ENCODE results near the gene GPR15.
A peak's percentile ranks its signal among the peaks of the same experiment; 100 is the strongest.

Gene GPR15

DNA sequence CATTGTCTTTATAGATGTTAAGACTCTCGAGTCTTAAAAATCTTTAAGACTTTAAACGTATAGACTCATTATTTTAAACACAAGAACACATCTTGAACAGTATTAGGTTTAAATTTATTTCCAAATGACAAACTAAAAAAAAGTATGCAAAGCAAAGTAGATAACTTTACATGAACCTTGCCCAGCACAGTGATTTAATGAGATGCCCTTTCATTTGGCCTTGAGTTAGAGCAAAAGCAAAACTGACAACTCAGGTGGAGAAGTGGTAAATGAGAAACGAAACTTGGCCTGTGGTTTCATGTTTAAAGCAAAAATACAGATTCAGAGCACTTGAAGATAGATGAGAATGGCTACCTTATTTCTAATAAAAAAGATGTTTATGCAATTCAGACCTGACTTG, 8.6 kb downstream of the GPR15 start:
- no peak overlapping the region for H3K9ac ChIP-seq (ENCODE audit: low read length)
- H3K23ac ChIP-seq (ENCODE audit: low read length), result no peak overlapping the region
- no peak overlapping the region for H2BK5ac ChIP-seq (ENCODE audit: low read length)
- WGBS (ENCODE audit: extremely low coverage, insufficient coverage, low lambda C conversion rate), result no CpG with 5 or more reads among the region's 3 CpGs
- no peak overlapping the region for H2BK120ac ChIP-seq (ENCODE audit: low read depth, low read length)
- no peaks in the 10 kb centered on the region for H3K79me1 ChIP-seq (ENCODE audit: low read length)
- no peak overlapping the region for H3K18ac ChIP-seq (ENCODE audit: low read length)
- H2BK15ac ChIP-seq (replicated peaks; ENCODE audit: low read depth), result no peak overlapping the region
- no peaks in the 10 kb centered on the region for H3K79me2 ChIP-seq (ENCODE audit: control insufficient read depth, insufficient read depth, low read length)
- no peaks in the 10 kb centered on the region for H3K36me3 ChIP-seq (ENCODE audit: control insufficient read depth, insufficient read depth, low read length)
- H4K5ac ChIP-seq (ENCODE audit: low read length), result no peak overlapping the region
- H3K4ac ChIP-seq (ENCODE audit: low read depth, low read length), result no peak overlapping the region
- H3K4me3 ChIP-seq (ENCODE audit: low read length), result no peak overlapping the region
- no peak overlapping the region for H3K4me2 ChIP-seq (ENCODE audit: low read length)
- H3K56ac ChIP-seq (ENCODE audit: low read length), result no peak overlapping the region
- H4K8ac ChIP-seq (ENCODE audit: low read depth, low read length), result no peak overlapping the region
- no peaks in the 10 kb centered on the region for H3K4me1 ChIP-seq (ENCODE audit: control insufficient read depth, low read depth, low read length)
- no peak overlapping the region for H3K27ac ChIP-seq (ENCODE audit: low read depth, low read length)
- no peaks in the 10 kb centered on the region for H3K27me3 ChIP-seq (ENCODE audit: insufficient read depth, low read length, poor library complexity)
- H2AK5ac ChIP-seq (ENCODE audit: low read length), result no peak overlapping the region
- DNase-seq, result no peak

DNA sequence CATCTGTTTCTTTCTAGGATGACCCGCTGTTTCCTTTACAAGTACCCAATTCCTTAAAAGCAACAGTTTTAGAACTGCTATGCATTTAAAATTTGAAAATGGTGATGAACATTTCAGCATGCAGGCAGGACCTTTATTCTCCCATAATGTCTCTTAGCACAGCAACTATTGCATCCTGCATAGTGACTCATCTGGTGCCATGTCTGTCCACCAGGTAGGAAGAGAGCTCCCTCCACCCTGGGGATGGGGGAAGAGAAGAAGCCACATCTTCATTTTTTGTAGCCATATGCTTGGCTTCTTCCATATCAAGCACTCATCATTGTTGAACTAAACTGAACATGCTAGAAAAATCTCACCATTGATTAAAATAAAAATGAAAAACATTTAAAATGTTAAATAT, 9.9 kb downstream of the GPR15 start:
- no peak overlapping the region for H3K18ac ChIP-seq (ENCODE audit: low read length)

DNA sequence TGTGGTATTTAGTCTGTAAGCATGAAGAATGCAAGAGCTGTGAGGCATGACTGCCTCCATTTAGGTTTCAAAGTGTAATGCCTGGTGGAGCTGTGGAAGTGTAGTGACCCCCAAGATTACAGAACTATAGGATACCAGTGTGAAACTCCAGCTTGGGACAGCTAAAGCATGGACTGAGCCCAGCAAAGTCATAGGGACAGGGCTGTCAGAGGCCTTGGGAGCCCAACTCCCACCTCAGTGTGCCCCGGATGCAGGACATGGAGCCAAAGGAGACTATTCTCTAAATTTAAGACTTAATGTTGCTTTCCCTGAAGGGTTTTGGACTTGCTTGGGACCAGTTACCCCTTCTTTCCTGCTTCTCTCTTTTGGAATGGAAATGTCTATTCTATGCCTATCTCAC, 10.8 kb downstream of the GPR15 start:
- H3K79me2 ChIP-seq (ENCODE audit: control insufficient read depth, insufficient read depth, low read length), result no peaks in the 10 kb centered on the region
- no peak overlapping the region for H2BK15ac ChIP-seq (replicated peaks; ENCODE audit: low read depth)
- no peak overlapping the region for H3K23ac ChIP-seq (ENCODE audit: low read length)
- no peaks in the 10 kb centered on the region for H3K27me3 ChIP-seq (ENCODE audit: insufficient read depth, low read length, poor library complexity)
- H3K9ac ChIP-seq (ENCODE audit: low read length), result no peak overlapping the region
- WGBS (ENCODE audit: extremely low coverage, insufficient coverage, low lambda C conversion rate), result no CpG with 5 or more reads among the region's 1 CpG
- peak overlapping the region; percentile 24 for H3K4ac ChIP-seq (ENCODE audit: low read depth, low read length)
- H3K79me1 ChIP-seq (ENCODE audit: low read length), result no peaks in the 10 kb centered on the region
- no peak for DNase-seq
- no peak overlapping the region for H4K5ac ChIP-seq (ENCODE audit: low read length)
- no peak overlapping the region for H3K4me2 ChIP-seq (ENCODE audit: low read length)
- H2BK120ac ChIP-seq (ENCODE audit: low read depth, low read length), result no peak overlapping the region
- no peak overlapping the region for H3K56ac ChIP-seq (ENCODE audit: low read length)
- no peak overlapping the region for H4K8ac ChIP-seq (ENCODE audit: low read depth, low read length)
- H3K4me1 ChIP-seq (ENCODE audit: control insufficient read depth, low read depth, low read length), result no peaks in the 10 kb centered on the region
- no peak overlapping the region for H3K18ac ChIP-seq (ENCODE audit: low read length)
- no peak overlapping the region for H2BK5ac ChIP-seq (ENCODE audit: low read length)
- no peak overlapping the region for H3K4me3 ChIP-seq (ENCODE audit: low read length)
- H2AK5ac ChIP-seq (ENCODE audit: low read length), result no peak overlapping the region
- no peak overlapping the region for H3K27ac ChIP-seq (ENCODE audit: low read depth, low read length)
- no peaks in the 10 kb centered on the region for H3K36me3 ChIP-seq (ENCODE audit: control insufficient read depth, insufficient read depth, low read length)

More for the DNA sequence above, 9.9 kb downstream of the GPR15 start:
- H3K4ac ChIP-seq (ENCODE audit: low read depth, low read length), result no peak overlapping the region
- H3K4me3 ChIP-seq (ENCODE audit: low read length), result no peak overlapping the region
- H3K27me3 ChIP-seq (ENCODE audit: insufficient read depth, low read length, poor library complexity), result no peaks in the 10 kb centered on the region
- H3K56ac ChIP-seq (ENCODE audit: low read length), result no peak overlapping the region
- no peak overlapping the region for H4K8ac ChIP-seq (ENCODE audit: low read depth, low read length)
- H3K79me2 ChIP-seq (ENCODE audit: control insufficient read depth, insufficient read depth, low read length), result no peaks in the 10 kb centered on the region
- no peak overlapping the region for H3K4me2 ChIP-seq (ENCODE audit: low read length)
- no peak overlapping the region for H2BK5ac ChIP-seq (ENCODE audit: low read length)
- no peak overlapping the region for H2BK120ac ChIP-seq (ENCODE audit: low read depth, low read length)
- no peak overlapping the region for H3K27ac ChIP-seq (ENCODE audit: low read depth, low read length)
- H2BK15ac ChIP-seq (replicated peaks; ENCODE audit: low read depth), result no peak overlapping the region
- H3K79me1 ChIP-seq (ENCODE audit: low read length), result no peaks in the 10 kb centered on the region
- H4K5ac ChIP-seq (ENCODE audit: low read length), result no peak overlapping the region
- H3K9ac ChIP-seq (ENCODE audit: low read length), result no peak overlapping the region
- no peaks in the 10 kb centered on the region for H3K4me1 ChIP-seq (ENCODE audit: control insufficient read depth, low read depth, low read length)
- H2AK5ac ChIP-seq (ENCODE audit: low read length), result no peak overlapping the region
- no peak overlapping the region for H3K23ac ChIP-seq (ENCODE audit: low read length)
- H3K36me3 ChIP-seq (ENCODE audit: control insufficient read depth, insufficient read depth, low read length), result no peaks in the 10 kb centered on the region
- DNase-seq, result no peak
- WGBS (ENCODE audit: extremely low coverage, insufficient coverage, low lambda C conversion rate), result no CpG with 5 or more reads among the region's 1 CpG

DNA sequence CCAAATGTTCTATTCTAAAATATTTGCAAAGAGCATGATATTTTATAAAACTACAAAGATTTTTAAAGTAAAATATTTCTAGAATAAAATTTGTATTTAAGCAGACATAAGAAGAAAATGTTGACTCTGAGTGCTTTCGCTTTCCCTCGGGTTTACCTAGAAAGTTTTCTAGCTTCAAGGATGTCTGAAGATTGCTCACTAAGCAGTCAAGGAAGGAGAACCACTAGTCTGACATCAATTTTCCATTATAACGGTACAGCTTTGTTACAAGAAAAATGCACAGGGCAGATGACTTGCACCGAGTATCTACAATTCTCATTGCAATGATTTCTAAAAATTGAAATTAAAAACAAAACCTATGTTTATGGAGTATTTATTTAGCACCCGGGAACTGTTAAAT, 14.2 kb downstream of the GPR15 start:
- WGBS (ENCODE audit: extremely low coverage, insufficient coverage, low lambda C conversion rate), result no CpG with 5 or more reads among the region's 5 CpGs
- Histone ChIP-seq H3K23ac (ENCODE audit: low read length) (no peak overlapping the region), H3K27me3 (ENCODE audit: insufficient read depth, low read length, poor library complexity) (no peaks in the 10 kb centered on the region), H4K8ac (ENCODE audit: low read depth, low read length) (no peak overlapping the region), H3K79me2 (ENCODE audit: control insufficient read depth, insufficient read depth, low read length) (no peaks in the 10 kb centered on the region), H4K5ac (ENCODE audit: low read length) (no peak overlapping the region), H2BK15ac (replicated peaks; ENCODE audit: low read depth) (no peak overlapping the region), H3K27ac (ENCODE audit: low read depth, low read length) (no peak overlapping the region), H3K36me3 (ENCODE audit: control insufficient read depth, insufficient read depth, low read length) (no peaks in the 10 kb centered on the region), H3K4me2 (ENCODE audit: low read length) (no peak overlapping the region), H3K56ac (ENCODE audit: low read length) (no peak overlapping the region), H2AK5ac (ENCODE audit: low read length) (no peak overlapping the region), H3K4ac (ENCODE audit: low read depth, low read length) (no peak overlapping the region), H3K4me3 (ENCODE audit: low read length) (no peak overlapping the region), H3K79me1 (ENCODE audit: low read length) (no peaks in the 10 kb centered on the region), H3K4me1 (ENCODE audit: control insufficient read depth, low read depth, low read length) (no peaks in the 10 kb centered on the region), H2BK120ac (ENCODE audit: low read depth, low read length) (no peak overlapping the region), H2BK5ac (ENCODE audit: low read length) (no peak overlapping the region), H3K9ac (ENCODE audit: low read length) (no peak overlapping the region), H3K18ac (ENCODE audit: low read length) (no peak overlapping the region)
- no peak for DNase-seq

DNA sequence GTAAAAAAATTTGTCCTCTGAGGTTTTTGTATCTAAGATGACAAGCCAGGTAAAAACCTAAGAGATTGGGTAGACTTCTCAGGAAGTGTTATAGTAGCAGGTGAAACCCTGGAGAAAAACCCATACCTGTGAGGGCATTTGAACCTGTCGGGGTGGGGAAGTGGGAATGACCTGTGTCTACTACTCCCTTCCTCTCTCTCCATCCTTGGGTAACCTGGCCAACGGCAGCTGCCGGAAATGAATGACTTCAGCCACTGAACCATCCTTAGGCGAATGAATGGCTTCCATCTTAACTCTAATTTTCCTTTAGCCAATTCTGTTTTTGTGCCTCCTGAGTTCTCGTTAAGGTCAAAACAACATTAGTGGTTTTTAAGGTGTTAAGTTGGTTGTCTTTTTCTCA, 16.8 kb downstream of the GPR15 start:
- Histone ChIP-seq H2AK5ac (ENCODE audit: low read length) (no peak overlapping the region), H2BK15ac (replicated peaks; ENCODE audit: low read depth) (no peak overlapping the region), H3K4me2 (ENCODE audit: low read length) (no peak overlapping the region), H3K36me3 (ENCODE audit: control insufficient read depth, insufficient read depth, low read length) (no peaks in the 10 kb centered on the region), H3K18ac (ENCODE audit: low read length) (no peak overlapping the region), H2BK120ac (ENCODE audit: low read depth, low read length) (no peak overlapping the region), H3K23ac (ENCODE audit: low read length) (no peak overlapping the region), H3K4me1 (ENCODE audit: control insufficient read depth, low read depth, low read length) (no peaks in the 10 kb centered on the region), H3K27me3 (ENCODE audit: insufficient read depth, low read length, poor library complexity) (no peaks in the 10 kb centered on the region), H3K9ac (ENCODE audit: low read length) (no peak overlapping the region), H2BK5ac (ENCODE audit: low read length) (no peak overlapping the region), H3K4me3 (ENCODE audit: low read length) (no peak overlapping the region), H3K4ac (ENCODE audit: low read depth, low read length) (no peak overlapping the region), H3K56ac (ENCODE audit: low read length) (no peak overlapping the region), H3K79me2 (ENCODE audit: control insufficient read depth, insufficient read depth, low read length) (no peaks in the 10 kb centered on the region), H4K8ac (ENCODE audit: low read depth, low read length) (no peak overlapping the region), H4K5ac (ENCODE audit: low read length) (no peak overlapping the region), H3K27ac (ENCODE audit: low read depth, low read length) (no peak overlapping the region), H3K79me1 (ENCODE audit: low read length) (no peaks in the 10 kb centered on the region)
- no CpG with 5 or more reads among the region's 5 CpGs for WGBS (ENCODE audit: extremely low coverage, insufficient coverage, low lambda C conversion rate)
- no peak for DNase-seq

DNA sequence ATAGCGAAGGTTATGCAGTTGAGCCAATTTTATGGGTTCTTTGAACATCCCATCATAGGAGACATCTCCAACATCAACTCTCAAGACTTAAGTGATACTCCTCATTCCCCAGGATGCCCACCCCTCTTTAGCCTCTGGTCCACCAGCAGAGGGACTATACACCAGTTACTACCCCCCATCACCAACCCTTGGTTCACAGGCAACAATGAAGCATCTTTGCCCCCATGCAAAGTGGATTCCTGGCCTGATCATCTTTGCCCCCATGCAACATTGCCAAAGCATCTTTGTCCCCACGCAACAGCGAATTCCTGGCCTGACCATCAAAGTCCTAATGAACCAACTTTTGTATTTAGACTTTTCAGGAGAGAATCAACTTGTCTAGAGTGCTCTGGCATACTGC, 19.1 kb downstream of the GPR15 start:
- no peak overlapping the region for H3K4ac ChIP-seq (ENCODE audit: low read depth, low read length)
- DNase-seq, result no peak
- H3K23ac ChIP-seq (ENCODE audit: low read length), result no peak overlapping the region
- H4K5ac ChIP-seq (ENCODE audit: low read length), result no peak overlapping the region
- no peaks in the 10 kb centered on the region for H3K4me1 ChIP-seq (ENCODE audit: control insufficient read depth, low read depth, low read length)
- H3K79me1 ChIP-seq (ENCODE audit: low read length), result no peaks in the 10 kb centered on the region
- H3K56ac ChIP-seq (ENCODE audit: low read length), result no peak overlapping the region
- no peaks in the 10 kb centered on the region for H3K79me2 ChIP-seq (ENCODE audit: control insufficient read depth, insufficient read depth, low read length)
- H3K4me3 ChIP-seq (ENCODE audit: low read length), result no peak overlapping the region
- H2BK15ac ChIP-seq (replicated peaks; ENCODE audit: low read depth), result no peak overlapping the region
- no CpG with 5 or more reads among the region's 3 CpGs for WGBS (ENCODE audit: extremely low coverage, insufficient coverage, low lambda C conversion rate)
- no peaks in the 10 kb centered on the region for H3K27me3 ChIP-seq (ENCODE audit: insufficient read depth, low read length, poor library complexity)
- no peak overlapping the region for H2BK120ac ChIP-seq (ENCODE audit: low read depth, low read length)
- no peak overlapping the region for H4K8ac ChIP-seq (ENCODE audit: low read depth, low read length)
- H3K4me2 ChIP-seq (ENCODE audit: low read length), result no peak overlapping the region
- no peak overlapping the region for H2BK5ac ChIP-seq (ENCODE audit: low read length)
- no peak overlapping the region for H3K18ac ChIP-seq (ENCODE audit: low read length)
- no peak overlapping the region for H2AK5ac ChIP-seq (ENCODE audit: low read length)
- H3K9ac ChIP-seq (ENCODE audit: low read length), result no peak overlapping the region
- no peaks in the 10 kb centered on the region for H3K36me3 ChIP-seq (ENCODE audit: control insufficient read depth, insufficient read depth, low read length)
- H3K27ac ChIP-seq (ENCODE audit: low read depth, low read length), result no peak overlapping the region
